ENCODE data around the gene TNRC6C.
"Not testable (repeated sequence)": the region's sequence is repeated elsewhere in the genome, so short reads cannot be mapped to it uniquely, and the experiment has no call there.

Gene TNRC6C

GRCh38 chr17:77925831-77926543 is 32.5 kb upstream of the TNRC6C start:
- TF ChIP-seq POLR2A (IDR thresholded peaks at IDR 0.05; ENCODE audit: low read length) (no peak), GATA1 (IDR thresholded peaks at IDR 0.05; ENCODE audit: low read depth, low read length) (no peak)
- DNase-seq = peak; percentile 30 to 48

- TF ChIP-seq POLR2A (IDR thresholded peaks at IDR 0.05; ENCODE audit: low read length) (no peak), GATA1 (IDR thresholded peaks at IDR 0.05; ENCODE audit: low read depth, low read length) (no peak)
- peak in 1 of 2 experiments; percentile 29 for DNase-seq
Observed at GRCh38 chr17:77926981-77927380, 31.5 kb upstream of the TNRC6C start.

GRCh38 chr17:77927777-77928518 is 30.6 kb upstream of the TNRC6C start:
- DNase-seq = no peak
- TF ChIP-seq GATA1 (IDR thresholded peaks at IDR 0.05; ENCODE audit: low read depth, low read length) (no peak), POLR2A (IDR thresholded peaks at IDR 0.05; ENCODE audit: low read length) (no peak)

GRCh38 chr17:77928519-77929179 is 29.9 kb upstream of the TNRC6C start:
- no peak for TF ChIP-seq GATA1 (IDR thresholded peaks at IDR 0.05; ENCODE audit: low read depth, low read length)
- TF ChIP-seq POLR2A (IDR thresholded peaks at IDR 0.05; ENCODE audit: low read length) = no peak
- no peak for DNase-seq

GRCh38 chr17:77929180-77929564 is 29.3 kb upstream of the TNRC6C start:
- no peak for DNase-seq
- no peak for TF ChIP-seq GATA1 (IDR thresholded peaks at IDR 0.05; ENCODE audit: low read depth, low read length)
- TF ChIP-seq POLR2A (IDR thresholded peaks at IDR 0.05; ENCODE audit: low read length) = no peak

GRCh38 chr17:77929871-77930436 is 28.5 kb upstream of the TNRC6C start:
- TF ChIP-seq POLR2A (IDR thresholded peaks at IDR 0.05; ENCODE audit: low read length) = no peak
- no peak for TF ChIP-seq GATA1 (IDR thresholded peaks at IDR 0.05; ENCODE audit: low read depth, low read length)
- DNase-seq = no peak

GRCh38 chr17:77930780-77931768 is 27.4 kb upstream of the TNRC6C start:
- no peak for DNase-seq
- TF ChIP-seq GATA1 (IDR thresholded peaks at IDR 0.05; ENCODE audit: low read depth, low read length) = no peak
- no peak for TF ChIP-seq POLR2A (IDR thresholded peaks at IDR 0.05; ENCODE audit: low read length)

GRCh38 chr17:77933777-77934398 is 24.6 kb upstream of the TNRC6C start:
- no peak for DNase-seq
- TF ChIP-seq GATA1 (IDR thresholded peaks at IDR 0.05; ENCODE audit: low read depth, low read length) = no peak
- no peak for TF ChIP-seq POLR2A (IDR thresholded peaks at IDR 0.05; ENCODE audit: low read length)

- TF ChIP-seq GATA1 (IDR thresholded peaks at IDR 0.05; ENCODE audit: low read depth, low read length) = no peak
- TF ChIP-seq POLR2A (IDR thresholded peaks at IDR 0.05; ENCODE audit: low read length) = no peak
- DNase-seq = no peak
Observed at GRCh38 chr17:77935121-77935571, 23.4 kb upstream of the TNRC6C start.

- not testable (repeated sequence) for DNase-seq
Observed at GRCh38 chr17:77935744-77936143, 22.8 kb upstream of the TNRC6C start.

- TF ChIP-seq POLR2A (IDR thresholded peaks at IDR 0.05; ENCODE audit: low read length) = no peak
- no peak for TF ChIP-seq GATA1 (IDR thresholded peaks at IDR 0.05; ENCODE audit: low read depth, low read length)
- DNase-seq = no peak
Observed at GRCh38 chr17:77936881-77937280, 21.6 kb upstream of the TNRC6C start.

GRCh38 chr17:77941004-77941403 is 17.5 kb upstream of the TNRC6C start:
- no peak for TF ChIP-seq GATA1 (IDR thresholded peaks at IDR 0.05; ENCODE audit: low read depth, low read length)
- TF ChIP-seq POLR2A (IDR thresholded peaks at IDR 0.05; ENCODE audit: low read length) = no peak
- no peak for DNase-seq

Data from erythroblast (primary cell).